ENCODE data around the gene PAFAH1B2.

PAFAH1B2 gene

DNA sequence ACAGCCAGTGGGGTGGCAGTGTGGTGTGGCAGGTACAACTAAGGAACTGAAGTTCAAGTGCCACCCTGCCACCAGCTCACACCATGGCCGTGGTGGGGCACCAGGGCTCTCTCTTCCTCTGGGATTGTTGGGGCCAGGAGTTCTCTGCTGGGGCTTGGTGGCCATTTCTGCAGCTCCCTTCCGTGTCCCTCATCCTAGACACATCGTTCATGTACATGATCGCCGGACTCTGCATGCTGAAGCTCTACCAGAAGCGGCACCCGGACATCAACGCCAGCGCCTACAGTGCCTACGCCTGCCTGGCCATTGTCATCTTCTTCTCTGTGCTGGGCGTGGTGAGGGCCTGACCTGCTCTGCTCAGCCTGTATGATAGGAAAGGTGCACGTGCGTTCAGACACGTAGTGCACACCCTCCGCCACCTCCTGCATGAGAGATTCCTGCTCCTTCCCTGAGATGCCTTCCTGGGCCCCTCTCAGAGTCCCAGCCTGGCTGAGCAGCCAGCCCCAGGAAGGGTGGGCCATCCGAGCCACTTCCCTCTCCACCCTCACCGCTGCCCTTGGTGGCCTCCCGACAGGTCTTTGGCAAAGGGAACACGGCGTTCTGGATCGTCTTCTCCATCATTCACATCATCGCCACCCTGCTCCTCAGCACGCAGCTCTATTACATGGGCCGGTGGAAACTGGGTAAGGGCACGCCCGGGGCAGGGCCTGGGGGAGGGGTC lies 47.8 kb downstream of the PAFAH1B2 start:
- no peak for DNase-seq

DNA sequence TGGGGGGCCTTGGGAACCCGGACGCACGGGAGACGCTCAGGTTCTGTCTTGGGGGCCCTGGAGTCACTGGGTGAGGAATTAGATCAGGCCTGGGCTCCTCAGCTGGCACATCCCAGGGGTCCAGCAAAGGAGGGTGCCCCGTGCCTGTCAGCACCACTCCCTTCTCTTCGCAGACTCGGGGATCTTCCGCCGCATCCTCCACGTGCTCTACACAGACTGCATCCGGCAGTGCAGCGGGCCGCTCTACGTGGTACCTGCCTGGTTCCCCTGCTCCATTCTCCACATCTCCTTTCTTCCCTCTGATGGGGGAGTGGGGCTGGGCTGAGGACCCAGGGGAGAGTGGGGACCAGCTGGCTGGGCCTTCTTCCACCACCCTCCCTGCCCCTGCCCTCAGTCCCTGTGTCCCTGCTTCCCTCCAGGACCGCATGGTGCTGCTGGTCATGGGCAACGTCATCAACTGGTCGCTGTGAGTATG lies 48.4 kb downstream of the PAFAH1B2 start:
- DNase-seq = no peak

DNA sequence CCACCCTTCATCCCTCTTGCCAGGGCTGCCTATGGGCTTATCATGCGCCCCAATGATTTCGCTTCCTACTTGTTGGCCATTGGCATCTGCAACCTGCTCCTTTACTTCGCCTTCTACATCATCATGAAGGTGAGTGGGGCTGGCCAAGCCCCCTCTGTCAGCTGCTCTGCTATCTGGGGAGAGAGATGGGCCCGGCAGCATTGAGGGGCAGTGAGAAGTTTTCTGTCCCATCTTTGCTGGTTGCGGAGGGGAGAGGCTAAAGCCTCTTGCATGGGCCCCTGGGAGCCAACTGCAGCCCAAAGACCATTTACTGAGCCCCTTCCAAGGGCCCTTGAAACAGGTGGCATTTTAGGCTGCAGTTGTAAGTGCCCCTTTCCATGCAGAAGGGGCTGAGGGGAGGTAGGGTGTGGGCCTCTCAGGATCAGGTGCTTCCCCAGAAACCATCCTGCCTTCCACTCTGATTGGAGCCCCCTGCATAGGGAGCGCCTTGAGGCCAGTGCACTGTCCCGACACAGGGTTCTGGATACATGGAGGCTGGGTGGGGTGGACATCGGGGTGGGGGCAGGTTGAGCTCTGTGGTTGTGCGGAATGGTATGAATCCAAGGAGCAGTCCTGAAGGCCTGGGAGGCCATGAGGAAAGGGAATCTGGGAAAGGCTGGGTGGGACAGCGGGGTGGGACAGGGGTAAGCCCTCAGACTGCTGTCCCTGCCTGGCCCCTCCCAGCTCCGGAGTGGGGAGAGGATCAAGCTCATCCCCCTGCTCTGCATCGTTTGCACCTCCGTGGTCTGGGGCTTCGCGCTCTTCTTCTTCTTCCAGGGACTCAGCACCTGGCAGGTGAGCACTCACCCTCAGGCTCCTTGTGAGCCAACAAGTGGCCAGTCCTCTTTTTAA lies 49.3 kb downstream of the PAFAH1B2 start:
- no peak for DNase-seq

DNA sequence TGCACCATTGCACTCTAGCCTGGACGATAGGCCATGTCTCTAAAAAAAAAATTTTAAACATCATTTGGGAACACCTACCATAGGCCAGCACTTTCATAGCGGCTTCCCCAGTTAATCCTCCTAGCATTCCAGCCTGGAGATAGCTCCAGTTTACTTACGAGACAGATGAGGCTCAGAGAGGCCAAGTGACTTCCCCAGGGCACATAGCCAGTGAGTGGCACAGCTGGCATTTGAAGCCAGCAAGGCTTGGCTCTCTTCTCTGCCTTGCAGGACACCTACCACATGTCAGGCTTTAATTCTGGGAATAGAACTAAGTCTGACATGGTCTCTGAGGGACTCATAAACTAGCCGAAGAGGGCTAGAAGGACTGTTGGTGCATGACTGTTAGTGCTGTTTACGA lies 50.2 kb downstream of the PAFAH1B2 start:
- no peak for DNase-seq

DNA sequence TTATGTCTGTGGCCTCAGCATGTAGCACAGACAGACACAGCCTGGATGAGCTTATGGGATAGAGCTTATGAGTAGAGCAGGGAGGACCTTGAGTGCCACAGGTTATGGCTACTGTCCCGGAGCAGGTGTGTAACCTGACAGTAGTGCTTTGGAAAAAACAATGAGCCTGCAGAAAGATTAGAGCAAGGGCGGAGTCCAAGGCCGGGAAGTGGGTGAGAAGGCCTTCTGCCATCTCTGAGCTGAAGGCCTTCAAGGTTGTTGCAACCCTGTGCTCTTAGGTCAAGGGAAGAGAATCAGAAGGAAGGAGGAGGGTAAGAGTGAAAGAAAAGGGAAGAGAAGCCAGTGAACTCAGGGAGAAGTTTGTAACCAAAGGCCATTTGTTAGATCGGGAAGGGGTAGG lies 51.2 kb downstream of the PAFAH1B2 start:
- peak; percentile 26 for DNase-seq

DNA sequence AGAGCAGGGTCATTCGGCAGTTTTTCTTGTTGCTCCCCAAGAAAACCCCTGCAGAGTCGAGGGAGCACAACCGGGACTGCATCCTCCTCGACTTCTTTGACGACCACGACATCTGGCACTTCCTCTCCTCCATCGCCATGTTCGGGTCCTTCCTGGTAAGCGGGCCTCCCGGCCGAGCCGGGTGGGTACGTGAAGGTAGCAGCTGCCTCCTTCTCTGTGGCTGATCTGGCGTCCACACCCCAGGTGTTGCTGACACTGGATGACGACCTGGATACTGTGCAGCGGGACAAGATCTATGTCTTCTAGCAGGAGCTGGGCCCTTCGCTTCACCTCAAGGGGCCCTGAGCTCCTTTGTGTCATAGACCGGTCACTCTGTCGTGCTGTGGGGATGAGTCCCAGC lies 51.7 kb downstream of the PAFAH1B2 start:
- no peak for DNase-seq

DNA sequence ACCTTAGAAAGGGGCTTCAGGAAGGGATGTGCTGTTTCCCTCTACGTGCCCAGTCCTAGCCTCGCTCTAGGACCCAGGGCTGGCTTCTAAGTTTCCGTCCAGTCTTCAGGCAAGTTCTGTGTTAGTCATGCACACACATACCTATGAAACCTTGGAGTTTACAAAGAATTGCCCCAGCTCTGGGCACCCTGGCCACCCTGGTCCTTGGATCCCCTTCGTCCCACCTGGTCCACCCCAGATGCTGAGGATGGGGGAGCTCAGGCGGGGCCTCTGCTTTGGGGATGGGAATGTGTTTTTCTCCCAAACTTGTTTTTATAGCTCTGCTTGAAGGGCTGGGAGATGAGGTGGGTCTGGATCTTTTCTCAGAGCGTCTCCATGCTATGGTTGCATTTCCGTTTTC lies 52.9 kb downstream of the PAFAH1B2 start:
- DNase-seq = no peak

DNA sequence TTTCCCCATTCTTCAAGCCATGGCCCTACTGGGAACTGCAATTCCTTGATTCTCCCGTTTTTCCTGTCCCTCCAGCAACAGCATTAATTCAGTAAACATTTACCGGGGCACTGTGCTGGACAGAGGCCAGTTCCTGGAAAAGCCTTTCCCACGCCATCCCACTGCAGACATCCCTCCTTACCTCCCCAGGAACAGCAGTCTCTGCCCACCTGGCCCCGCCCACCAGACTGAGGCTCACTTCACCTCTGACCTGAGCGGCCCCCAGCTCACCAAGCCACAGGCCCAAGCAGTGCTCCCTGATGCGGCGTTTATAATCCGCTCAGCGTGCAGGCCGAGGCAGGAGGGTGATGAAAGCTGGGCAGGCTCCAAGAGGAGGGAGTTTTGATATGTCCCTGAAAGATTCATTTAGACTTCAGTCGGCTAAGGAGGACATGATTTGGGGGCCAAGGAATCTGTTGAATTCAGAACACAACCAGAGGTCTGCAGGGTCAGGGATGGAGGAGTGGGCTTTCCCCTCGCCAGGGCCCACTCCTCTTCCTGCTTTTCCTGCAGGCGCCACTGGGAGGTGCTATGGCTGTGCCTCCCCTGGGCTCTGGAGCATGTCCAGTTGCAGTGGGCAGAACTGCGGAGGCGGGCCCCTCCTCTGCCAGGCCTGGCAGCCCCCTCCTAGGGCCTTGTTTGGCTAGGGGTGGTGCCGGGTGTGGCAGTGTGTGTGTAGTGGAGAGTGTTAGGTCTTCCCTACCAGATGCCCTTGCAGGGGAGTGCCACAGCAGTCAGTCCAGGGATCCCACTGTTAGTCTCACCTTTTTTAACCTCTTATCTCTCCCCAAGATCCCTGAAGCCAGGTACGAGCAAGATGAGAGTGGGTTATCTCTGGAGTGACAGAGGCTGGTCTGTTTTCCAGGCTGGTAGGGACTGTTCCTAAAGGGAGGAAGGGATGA lies 53.7 kb downstream of the PAFAH1B2 start:
- no peak for DNase-seq

DNA sequence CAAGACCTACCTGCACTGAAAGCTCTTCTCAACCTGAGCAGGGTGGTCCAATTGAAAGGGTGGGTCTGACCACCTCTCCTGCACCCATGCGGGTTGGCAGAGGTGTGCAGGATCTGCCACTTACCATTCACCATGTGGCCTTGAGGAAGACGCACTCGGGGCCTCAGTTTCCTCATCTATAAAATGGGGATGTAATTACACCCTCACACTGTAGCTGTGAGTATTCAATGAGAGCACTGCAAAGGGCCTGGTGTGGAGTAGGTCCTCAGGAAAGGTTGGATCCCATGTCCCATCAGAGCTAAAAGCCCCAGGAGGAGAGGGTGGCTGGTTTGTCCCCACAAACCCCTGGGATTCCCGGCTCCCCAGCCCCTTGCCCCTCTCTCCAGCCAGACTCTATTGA lies 54.5 kb downstream of the PAFAH1B2 start:
- no peak for DNase-seq

DNA sequence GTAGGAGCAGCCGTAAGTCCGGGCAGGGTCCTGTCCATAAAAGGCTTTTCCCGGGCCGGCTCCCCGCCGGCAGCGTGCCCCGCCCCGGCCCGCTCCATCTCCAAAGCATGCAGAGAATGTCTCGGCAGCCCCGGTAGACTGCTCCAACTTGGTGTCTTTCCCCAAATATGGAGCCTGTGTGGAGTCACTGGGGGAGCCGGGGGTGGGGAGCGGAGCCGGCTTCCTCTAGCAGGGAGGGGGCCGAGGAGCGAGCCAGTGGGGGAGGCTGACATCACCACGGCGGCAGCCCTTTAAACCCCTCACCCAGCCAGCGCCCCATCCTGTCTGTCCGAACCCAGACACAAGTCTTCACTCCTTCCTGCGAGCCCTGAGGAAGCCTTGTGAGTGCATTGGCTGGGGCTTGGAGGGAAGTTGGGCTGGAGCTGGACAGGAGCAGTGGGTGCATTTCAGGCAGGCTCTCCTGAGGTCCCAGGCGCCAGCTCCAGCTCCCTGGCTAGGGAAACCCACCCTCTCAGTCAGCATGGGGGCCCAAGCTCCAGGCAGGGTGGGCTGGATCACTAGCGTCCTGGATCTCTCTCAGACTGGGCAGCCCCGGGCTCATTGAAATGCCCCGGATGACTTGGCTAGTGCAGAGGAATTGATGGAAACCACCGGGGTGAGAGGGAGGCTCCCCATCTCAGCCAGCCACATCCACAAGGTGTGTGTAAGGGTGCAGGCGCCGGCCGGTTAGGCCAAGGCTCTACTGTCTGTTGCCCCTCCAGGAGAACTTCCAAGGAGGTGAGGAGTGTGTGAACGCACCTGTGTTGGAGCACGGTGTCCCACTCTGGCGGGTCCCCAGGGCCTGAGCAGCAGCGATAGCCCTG lies 55.2 kb downstream of the PAFAH1B2 start, which contains the start of gene TAGLN:
Gene TAGLN, plus strand, starts transcription at position 318 of the 863 bp plus-strand sequence. CDS start 3,644 bp downstream, outside the sequence.
- DNase-seq = no peak

DNA sequence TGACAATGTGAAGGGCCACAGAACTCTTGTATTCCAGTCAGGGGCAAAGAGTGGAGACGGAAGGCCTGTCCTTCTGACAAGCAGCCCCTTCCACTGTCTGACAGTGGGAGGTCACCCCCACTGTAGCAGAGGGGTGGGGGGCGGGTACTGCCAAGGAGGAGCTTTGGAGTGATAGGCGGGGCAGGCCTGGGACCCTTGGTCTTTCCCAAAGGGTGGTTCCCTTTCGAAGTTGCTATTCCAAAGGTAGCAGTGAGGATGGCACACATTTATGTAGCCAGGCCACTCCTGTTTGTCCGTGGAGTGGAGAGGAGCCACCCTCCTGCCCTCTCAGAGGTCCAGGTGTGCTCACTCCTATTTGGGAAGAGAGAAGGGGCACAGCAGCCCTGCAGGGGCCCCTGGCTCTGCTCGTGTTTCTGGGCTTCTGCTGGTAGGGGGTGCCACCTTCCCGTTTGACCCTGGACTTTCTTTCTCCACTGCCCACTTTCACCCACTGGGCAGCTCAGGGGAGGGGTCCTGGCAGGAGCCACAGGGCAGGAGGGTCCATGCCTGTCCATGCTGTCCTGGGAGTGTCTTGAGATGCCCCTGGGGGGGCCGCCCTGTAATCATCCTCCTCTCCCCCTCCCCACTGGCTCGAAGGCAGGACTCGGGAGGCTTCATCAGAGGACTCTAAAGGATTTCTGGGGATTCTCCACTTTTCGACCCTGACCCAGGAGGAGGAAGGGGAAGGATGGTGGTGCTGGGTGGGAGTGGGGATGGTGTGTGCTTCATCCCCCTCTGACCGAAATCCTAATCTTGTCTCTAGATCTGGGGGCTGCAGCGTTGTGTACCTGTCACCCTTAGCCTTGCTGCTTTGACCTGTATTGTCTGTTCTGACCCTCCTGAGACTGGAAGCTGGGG lies 56.1 kb downstream of the PAFAH1B2 start:
- no peak for DNase-seq

DNA sequence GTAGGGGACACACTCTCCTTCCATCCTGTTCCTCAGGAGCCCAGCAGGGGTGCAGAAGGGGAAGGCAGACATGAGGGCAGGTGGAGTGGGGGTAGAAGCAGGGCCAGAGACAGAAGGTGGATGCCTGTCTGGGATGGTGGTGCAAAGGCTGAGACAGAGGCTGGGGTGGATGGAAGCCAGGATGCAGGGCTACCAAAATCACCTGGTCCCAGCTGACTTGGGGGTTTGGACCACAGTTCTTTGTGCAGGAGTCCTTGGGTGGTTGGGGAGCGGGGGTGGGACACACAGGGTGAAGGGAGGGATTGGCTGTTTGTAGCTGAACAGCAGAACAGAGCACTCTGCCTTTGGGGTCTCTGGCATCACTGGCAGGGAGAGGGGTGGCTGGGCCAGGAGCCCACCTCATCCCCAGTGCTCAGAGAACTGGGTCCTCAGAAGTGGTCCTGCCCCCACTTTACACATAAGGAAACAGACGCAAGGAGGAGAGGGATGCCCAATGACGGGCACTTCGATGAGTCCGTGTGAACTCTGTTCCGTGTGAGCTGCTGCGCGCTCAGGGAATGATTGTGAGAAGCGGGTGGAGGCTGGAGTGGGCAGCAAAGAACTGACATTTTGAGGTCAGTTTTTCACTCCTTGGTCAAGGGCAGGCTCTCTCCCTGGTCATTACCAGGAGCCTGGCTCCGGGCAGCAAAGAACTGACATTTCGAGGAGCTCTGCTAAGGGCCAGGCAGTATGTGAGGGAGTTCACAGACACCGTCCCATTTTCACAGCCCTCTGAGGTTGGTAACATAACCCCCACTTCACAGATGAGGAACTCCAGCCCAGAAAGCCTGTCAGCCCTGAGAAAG lies 56.9 kb downstream of the PAFAH1B2 start:
- no peak for DNase-seq

DNA sequence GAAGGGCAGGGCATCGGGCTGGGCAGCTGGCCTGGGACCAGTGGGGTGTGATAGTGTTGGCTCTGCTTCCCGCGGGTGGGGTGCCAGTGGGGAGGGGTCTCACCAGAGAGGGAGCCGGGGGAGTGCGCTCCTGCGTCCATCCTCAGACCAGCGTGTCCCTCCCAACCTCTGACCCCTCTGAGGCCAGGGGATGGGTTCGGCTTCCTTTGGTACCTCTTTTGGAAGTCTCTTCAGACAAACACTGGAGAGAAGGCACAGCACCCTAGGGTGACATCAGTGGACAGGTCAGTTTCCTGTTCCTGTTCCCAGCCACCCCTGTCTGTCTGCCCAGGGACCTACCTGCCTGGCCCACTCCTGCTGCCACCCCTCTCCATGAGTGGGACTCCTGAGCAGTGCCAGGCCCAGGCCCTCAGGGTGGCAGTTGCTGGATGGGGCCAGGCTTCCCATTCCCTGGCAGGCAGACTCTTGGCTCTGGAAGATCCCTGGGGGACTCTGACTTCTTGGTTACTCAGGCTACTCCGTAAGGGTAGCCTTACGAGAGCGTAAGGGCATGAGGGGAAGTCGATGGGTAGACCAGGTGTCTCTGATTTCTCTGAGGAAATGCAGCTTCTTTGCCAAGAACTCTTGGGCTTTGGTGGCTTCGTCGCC lies 57.7 kb downstream of the PAFAH1B2 start:
- no peak for DNase-seq

DNA sequence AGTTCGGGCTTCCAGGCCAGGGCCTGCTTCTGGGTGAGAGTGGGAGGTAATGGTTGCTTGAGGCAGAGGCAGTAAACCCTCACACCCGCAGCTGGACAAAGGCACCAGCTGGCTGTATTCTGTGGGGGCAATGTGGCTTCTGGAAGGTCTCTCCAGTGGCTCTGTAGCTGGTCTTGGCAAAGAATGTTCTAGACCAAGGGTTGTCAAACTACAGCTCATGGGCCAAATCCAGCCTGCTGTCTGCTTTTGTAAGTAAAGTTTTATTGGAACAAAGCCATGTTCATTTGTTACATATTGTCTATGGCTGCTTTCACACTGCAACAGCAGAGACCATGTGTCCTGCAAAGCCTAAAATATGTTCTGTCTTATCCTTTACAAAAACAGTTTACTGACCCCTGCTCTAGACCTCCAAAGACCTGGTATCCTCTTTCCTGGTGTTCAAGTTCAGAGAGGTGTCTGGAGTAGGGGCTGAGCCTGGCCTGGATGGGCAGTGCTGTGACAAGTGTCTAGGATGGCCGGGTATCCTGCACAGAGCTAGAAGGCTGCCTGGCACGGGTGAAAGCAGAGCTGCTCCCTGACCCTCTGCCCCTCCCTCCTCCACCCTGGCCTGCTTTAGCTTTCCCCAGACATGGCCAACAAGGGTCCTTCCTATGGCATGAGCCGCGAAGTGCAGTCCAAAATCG lies 58.4 kb downstream of the PAFAH1B2 start:
- DNase-seq = no peak

DNA sequence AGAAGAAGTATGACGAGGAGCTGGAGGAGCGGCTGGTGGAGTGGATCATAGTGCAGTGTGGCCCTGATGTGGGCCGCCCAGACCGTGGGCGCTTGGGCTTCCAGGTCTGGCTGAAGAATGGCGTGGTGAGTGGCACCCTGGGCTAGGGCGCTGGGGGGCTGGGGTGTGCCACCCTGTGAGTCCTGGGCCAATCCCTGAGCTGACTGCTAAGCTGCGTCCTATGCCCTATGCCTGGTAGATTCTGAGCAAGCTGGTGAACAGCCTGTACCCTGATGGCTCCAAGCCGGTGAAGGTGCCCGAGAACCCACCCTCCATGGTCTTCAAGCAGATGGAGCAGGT lies 59.0 kb downstream of the PAFAH1B2 start:
- no peak for DNase-seq

DNA sequence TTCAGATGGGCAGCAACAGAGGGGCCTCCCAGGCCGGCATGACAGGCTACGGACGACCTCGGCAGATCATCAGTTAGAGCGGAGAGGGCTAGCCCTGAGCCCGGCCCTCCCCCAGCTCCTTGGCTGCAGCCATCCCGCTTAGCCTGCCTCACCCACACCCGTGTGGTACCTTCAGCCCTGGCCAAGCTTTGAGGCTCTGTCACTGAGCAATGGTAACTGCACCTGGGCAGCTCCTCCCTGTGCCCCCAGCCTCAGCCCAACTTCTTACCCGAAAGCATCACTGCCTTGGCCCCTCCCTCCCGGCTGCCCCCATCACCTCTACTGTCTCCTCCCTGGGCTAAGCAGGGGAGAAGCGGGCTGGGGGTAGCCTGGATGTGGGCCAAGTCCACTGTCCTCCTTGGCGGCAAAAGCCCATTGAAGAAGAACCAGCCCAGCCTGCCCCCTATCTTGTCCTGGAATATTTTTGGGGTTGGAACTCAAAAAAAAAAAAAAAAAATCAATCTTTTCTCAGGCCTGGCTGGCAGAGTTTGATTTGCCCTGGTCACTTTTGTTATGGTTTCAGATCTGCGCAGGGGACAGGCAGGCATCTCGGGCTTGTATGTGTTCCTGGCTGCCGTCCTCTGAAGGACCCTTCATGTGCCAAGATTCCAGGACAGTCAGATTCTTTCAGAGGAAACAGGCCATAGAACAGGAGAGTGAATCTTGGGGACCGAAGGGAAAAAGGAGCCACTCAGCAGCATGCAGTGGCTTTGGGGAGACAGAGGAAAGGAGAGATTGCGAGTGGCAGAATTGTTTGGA lies 60.4 kb downstream of the PAFAH1B2 start:
- DNase-seq = no peak

DNA sequence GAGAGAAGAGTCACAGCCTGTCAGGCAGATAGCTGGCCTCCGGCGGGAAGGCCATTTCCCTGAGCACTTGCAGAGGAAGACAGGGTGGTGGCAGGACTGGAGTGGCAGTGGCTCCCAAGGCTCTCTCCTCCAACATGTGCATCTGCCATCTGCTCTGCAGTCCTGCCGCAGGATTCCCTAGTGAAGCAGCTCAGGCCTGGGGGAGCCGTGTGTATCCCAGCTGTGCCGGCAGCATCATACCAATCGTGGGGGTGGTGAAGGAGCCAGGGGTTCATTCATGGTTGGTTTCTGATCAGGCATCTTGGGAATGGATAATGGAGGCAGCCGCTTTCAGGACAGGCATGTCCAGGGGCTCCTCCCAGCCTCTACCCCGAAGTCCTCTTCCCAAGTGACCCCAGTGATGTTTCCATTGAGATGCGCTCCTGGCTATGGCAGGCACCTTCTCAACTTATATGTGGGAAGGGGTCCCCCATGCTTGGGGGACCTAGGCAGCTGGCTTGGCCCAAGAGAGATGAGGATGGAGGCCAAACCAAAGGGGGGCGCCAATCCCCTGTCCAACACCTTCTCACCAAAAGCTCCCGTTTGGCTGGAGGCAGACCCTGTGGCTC lies 61.2 kb downstream of the PAFAH1B2 start:
- no peak for DNase-seq
